NCI-H524 (cell line): Measurements from ENCODE around the gene TPBGL.

Experiments
- DNase-seq, 2 experiments: peaks; one replicate each; lab custom pipeline; 2025; lab: John Stamatoyannopoulos, UW

The TPBGL gene

DNA sequence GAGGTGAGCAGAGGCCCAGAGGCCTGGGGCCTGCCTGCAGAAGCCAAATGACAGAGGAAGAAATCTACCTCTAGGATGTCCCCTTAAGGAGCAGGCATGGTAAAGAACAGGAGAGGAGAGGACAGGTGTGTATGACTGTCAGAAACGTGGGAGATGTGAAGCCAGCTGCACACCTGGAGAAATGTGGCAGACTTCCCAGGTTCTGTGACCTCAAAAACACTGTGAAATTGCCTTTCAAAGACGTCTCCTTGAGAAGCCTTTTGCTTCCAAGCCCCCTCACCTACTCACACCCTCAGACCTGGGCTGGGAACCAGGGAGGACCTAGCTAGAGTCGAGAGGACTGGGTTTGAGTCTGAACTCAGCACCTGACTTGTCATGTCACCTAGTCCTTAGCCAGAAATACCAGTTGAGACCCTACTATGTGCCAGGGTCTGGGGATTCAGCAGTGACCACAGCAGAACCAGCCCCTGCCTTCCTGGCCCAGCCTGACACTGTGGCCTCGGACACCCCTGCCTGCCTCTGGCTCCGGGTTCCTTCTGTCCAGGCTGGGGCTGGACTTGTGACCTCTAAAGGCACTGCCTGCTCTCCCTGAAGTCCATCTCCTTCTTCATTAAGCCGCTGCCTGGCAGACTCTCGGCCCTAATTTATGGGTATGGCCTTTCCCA lies 5.6 kb downstream of the TPBGL start:
- DNase-seq = no peak

DNA sequence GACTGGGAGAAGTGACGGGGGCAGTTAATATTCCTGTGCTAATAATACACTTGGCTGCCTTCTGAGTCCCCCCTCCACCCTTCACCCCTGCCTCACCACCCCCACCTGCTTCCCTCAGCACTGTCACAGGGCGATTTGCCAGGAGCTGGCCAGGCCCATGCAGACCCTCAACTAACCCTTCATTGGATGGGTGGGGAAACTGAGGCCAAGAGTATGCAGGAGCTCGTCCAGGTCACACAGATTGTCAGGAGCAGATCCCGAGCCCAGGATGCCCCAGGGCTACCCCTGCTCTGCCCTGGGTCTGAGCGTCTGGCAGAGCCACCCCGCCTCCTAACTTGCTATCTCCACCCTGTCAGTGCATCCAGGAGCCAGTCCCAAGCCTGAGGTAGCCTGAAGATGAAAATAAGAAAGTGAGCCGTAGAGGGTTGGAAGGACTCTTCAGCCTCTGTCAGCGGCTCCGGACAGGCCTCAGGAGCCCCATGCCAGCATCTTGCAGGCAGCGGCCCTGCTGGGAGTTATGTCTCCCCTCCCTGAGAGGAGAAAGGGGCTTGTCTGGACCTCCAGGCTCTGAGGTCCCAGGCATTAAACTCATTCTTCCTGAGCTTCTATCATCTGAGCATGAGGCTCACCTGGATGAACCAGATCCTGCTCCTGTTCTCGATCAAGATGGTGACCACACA lies 6.2 kb downstream of the TPBGL start:
- no peak for DNase-seq

- no peak for DNase-seq
These were observed 8.3 kb downstream of the TPBGL start for GRCh38 chr11:75248924-75249256.

- no peak for DNase-seq
These were observed 9.1 kb downstream of the TPBGL start for GRCh38 chr11:75249704-75250103.

DNA sequence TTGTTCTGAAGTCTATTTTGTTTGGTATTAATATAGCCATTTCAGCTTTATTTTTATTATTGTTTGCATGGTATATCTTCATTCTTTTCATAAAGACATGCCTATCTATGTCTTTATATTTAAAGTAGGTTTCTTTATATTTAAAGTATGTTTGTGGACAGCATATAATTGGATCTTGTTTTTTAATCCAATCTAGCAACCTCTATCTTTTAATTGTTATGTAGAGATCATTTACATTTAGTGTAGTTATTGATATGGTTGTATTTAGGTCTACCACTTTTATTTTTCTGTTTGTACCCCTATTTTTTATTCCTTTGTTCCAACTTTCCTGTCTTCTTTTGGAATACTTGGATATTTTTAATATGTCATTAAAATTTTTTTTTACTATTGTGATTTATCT lies 13.8 kb downstream of the TPBGL start:
- no peak for DNase-seq

- no peak for DNase-seq
These were observed 20.0 kb downstream of the TPBGL start for GRCh38 chr11:75260396-75261170.

DNA sequence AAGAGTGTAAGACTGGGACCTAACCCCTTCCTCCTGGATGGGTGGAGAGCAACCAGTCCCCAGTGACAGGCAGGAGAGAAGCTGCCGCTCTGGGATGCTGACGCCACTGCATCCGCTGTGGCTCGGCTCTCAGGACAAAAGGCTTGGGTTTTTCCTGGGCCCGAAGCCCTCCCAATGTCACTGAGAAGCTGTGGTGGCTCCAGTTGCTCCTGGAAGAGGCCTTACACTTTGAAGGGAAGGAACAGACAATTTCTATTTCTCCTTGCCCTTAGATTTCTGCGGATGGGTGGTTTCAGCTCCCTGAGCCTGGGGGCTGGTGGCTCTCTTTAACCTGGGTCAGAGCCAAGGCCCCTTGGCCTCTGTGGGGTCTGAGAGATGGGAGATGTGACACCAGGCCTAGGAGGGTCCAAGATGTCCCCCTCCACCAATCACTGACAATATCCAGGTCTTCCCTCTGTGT lies 21.4 kb downstream of the TPBGL start:
- DNase-seq = no peak

DNA sequence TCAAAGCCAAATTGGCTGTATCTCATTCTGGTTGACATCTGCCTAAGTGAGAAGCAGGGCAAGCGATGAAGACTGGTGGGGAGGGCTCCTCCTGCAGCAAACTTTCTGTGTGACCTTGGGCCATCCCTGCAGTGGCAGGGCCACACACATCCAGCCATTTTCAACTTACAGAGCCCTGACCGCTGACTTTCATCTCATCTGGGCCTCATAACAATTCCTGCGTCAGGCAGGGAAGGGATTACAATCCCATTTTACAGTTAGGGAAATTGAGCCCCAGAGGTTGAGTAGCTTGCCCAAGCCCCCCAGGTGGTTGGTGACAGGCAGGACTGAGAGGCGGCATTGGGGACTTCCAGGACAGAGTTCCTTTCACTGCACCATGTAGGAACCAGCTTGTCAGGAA lies 21.9 kb downstream of the TPBGL start:
- DNase-seq = no peak

DNA sequence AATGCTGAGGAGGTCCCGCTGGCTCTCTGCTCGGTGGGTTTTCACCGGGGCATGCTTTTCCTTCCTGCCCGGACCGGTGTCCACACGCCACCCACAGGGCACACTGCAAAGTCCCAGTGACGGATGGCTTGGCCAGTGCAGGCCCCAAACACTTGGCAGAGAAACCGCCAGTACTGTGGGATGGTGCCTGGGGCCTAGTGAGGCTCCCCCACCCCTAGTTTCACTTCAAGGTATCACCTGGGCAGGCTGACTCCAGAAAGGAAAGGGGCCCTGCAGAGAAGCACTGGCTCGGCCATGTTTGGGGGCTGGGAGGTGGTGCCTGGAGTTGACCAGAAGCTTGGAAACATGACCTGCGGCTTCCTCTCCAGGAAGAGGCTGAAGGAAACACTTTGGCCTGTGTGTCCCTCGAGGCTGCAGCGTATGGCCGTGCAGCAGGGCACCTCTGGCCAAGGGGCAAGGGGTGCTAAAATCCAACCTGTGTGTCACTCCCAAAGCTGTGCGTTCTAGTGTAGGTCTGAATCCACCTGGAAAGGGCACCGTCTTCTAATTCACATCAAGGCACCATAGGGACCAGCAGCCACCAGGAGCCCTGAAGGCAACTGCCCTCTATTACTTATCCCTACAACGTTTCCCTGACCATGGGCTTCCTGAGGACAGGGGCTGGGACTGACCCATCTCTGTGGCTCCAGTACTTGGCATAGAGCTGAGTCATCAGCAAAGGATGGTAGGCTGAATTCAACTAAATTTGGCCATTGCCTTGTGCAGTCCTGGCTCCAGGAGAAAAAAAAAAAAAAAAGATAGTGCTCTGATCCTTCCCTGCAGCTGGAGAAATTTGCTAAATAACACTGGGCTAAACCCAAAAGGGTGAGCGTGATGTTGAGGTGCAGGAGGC lies 22.6 kb downstream of the TPBGL start:
- DNase-seq = no peak

GRCh38 chr11:75263944-75264349 lies 23.4 kb downstream of the TPBGL start:
- DNase-seq = no peak

GRCh38 chr11:75264356-75264755 lies 23.8 kb downstream of the TPBGL start:
- DNase-seq = no peak

GRCh38 chr11:75264971-75265370 lies 24.4 kb downstream of the TPBGL start:
- no peak for DNase-seq

- no peak for DNase-seq
These were observed 25.4 kb downstream of the TPBGL start for GRCh38 chr11:75265851-75266531.

- no peak for DNase-seq
These were observed 26.8 kb downstream of the TPBGL start for GRCh38 chr11:75267171-75267970.

DNA sequence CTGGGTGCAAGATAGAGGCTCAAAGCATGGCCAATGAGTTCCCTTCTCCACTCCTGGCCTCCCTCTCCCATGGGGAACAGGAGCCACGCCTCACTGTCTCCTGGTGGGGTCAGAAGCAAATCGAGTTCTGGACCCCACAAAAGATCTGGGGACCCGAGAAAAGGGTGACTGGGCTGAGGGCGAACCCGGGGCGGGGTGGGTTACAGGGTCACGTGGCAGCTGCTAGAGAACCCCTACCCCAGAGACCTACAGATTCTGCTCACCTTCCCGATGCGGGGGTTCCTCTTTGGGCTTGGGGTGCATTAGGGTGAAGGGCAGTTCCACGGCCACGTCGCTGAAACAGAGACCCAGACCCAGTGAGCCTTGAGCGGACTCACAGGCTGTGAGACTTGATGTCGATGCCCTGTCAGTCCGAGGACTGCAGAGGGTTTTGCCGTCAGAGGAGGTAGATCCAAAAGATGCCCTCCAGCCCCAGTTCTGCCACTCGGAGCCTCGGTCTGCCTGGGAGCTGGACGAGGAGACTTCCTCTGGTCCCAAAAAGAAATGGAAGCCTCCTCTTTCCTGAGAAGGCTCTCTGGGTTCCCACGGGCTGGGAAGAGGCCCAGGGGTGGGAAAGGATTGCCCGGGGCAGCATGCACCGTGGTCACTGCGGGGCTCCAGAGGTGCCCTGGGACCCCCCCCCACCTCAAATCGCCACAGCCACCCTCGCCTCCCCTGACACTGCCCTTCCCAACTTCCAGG lies 28.2 kb downstream of the TPBGL start:
- DNase-seq = no peak

DNA sequence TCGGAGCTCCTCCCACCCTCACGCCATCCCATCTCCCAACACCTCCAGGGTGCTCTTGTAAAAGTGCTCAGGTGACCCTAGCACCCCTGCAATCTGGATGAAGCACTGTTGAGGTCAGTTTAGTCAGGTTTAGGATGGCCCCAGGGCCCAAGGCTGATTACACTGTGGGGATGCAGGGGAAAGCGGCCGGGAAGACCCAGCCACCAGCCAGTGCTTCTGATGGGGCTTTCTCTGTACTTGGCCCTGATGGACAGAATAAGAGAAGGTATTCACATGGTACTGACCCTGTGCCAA lies 28.7 kb downstream of the TPBGL start:
- no peak for DNase-seq

DNA sequence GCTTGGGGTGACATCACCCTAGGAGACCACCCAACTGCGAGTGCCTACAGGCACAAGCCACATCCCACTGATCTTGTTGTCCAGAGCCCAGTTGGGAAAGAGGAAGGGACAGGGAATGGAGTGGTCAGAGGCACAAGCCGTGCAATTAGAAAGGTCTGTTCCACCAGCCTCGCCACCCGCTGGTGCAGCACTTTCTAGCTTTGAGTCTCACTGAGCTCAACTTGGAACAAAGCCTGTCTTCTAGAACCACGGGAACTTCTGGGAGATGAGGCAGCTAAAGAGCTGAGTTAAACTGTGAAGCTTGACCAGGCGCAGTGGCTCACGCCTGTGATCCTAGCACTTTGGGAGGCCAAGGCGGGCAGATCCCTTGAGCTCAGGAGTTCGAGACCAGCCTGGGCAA lies 29.3 kb downstream of the TPBGL start:
- no peak for DNase-seq

DNA sequence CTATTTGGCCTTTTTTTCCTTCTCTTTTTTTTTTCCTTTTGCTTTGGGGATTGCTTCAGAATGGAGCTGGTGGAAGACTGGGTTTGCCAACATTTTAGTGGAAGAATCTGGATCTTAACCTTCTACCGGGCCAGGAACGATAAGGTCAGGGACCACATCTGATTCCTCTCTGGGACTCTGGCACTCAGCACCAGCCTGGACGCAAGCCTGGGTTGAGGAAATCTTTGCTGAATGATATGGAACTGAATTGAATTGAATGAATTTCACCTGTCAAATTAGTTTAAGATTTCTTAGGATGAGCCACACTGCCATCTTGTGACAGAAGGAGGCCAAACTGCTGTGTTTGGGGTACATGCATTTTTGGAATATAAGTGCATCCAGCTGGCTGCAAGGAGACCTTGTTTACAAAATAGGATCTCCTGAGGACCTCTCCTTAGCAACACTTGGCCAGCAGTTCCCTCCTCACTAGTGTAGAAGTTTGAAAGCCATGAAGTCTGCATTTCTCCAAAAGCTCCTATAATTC lies 30.4 kb downstream of the TPBGL start:
- DNase-seq = peak; percentile 29 to 48

GRCh38 chr11:75271730-75272129 lies 31.2 kb downstream of the TPBGL start:
- no peak for DNase-seq

GRCh38 chr11:75272391-75272790 lies 31.8 kb downstream of the TPBGL start:
- no peak for DNase-seq
